Right atrium auricular region (tissue), 2 donors: ENCODE data around the gene WFDC10A. TPM values are rescaled to one million over a fixed set of nuclear protein-coding genes. Genes with fewer than 3 reads are reported as not detected.

Source experiments
- DNase-seq: peaks from one replicate; pipeline ENCODE4 v3.0.0-alpha.2; 2019; ENCODE audit warnings: low spot score
- H3K27ac ChIP-seq, 2 donors: fragments of 200-600 bp; sonication (generic); 1 replicate in 1 of 2; 2 replicates in 1 of 2; pipeline ENCODE4 v1.5.1; 2016 to 2019
- H3K27me3 ChIP-seq, 2 donors: fragments of 200-600 bp; sonication (generic); one replicate each; pipeline versions ENCODE4 v1.5.1 to v1.6.0; 2017 to 2019
- H3K36me3 ChIP-seq: fragments of 200-600 bp; sonication (generic); one replicate; pipeline ENCODE4 v1.5.1; 2016
- H3K4me1 ChIP-seq, 2 donors: fragments of 200-600 bp; sonication (generic); one replicate each; pipeline versions ENCODE4 v1.5.1 to v1.6.0; 2017 to 2019
- H3K4me3 ChIP-seq, 2 donors: fragments of 200-600 bp; sonication (generic); 1 replicate in 1 of 2; 2 replicates in 1 of 2; pipeline ENCODE4 v1.5.1; 2017 to 2019; ENCODE audit warnings: mild to moderate bottlenecking in 1 of 2, moderate library complexity in 1 of 2
- H3K9me3 ChIP-seq, 2 donors: fragments of 200-600 bp; sonication (generic); one replicate each; pipeline ENCODE4 v1.5.1; 2019
- total RNA-seq, 2 donors: library from RNA; depleted of rRNA; stranded (reverse); fragments of >200 nt; gene quantifications; one replicate each; pipeline ENCODE4 v1.1.0, GENCODE V29; 2016
- TF ChIP-seq, protein P1 (sequence below), 2 donors: fragments of 200-600 bp; sonication (generic); IDR thresholded peaks; one replicate each; pipeline ENCODE4 v1.5.1; 2019; ENCODE audit warnings: antibody characterized with exemption in 2 of 2

The WFDC10A gene
- total RNA-seq, 2 donors from 2014 or later: not detected

DNA sequence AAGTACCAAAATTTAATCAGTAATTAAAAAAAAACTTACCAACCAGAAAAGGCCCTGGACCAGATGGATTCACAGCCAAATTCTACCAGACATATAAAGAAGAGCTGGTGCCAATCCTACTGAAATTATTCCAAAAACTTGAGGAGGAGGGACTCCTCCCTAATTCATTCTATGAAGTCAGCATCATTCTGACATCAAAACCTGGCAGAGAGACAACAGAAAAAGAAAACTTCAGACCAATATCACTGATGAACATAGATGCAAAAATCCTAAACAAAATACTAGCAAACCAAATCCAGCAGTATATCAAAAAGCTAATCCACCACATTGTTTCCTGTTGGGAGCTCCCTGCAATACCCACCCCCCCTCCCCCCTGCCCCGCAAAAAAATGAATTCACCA lies 40.6 kb downstream of the WFDC10A start, which contains the start of gene WFDC11:
WFDC11 (minus strand) TSS at position 101 of the 400 bp plus-strand sequence. CDS start 19,639 bp downstream, outside the sequence.
- Histone ChIP-seq H3K27ac (no peak within 1 kb of the TSS), H3K27me3 (no peaks in the 10 kb centered on the region), H3K4me1 (no peaks in the 10 kb centered on the region), H3K9me3 (peaks cover 0 to 13% of the 10 kb centered on the region in 2 donors), H3K4me3 (no peak within 1 kb of the TSS), H3K36me3 (no peaks in the 10 kb centered on the region)
- TF ChIP-seq, protein P1, sequence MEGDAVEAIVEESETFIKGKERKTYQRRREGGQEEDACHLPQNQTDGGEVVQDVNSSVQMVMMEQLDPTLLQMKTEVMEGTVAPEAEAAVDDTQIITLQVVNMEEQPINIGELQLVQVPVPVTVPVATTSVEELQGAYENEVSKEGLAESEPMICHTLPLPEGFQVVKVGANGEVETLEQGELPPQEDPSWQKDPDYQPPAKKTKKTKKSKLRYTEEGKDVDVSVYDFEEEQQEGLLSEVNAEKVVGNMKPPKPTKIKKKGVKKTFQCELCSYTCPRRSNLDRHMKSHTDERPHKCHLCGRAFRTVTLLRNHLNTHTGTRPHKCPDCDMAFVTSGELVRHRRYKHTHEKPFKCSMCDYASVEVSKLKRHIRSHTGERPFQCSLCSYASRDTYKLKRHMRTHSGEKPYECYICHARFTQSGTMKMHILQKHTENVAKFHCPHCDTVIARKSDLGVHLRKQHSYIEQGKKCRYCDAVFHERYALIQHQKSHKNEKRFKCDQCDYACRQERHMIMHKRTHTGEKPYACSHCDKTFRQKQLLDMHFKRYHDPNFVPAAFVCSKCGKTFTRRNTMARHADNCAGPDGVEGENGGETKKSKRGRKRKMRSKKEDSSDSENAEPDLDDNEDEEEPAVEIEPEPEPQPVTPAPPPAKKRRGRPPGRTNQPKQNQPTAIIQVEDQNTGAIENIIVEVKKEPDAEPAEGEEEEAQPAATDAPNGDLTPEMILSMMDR (IDR thresholded peaks at IDR 0.05): no peak
- DNase-seq: no peak

DNA sequence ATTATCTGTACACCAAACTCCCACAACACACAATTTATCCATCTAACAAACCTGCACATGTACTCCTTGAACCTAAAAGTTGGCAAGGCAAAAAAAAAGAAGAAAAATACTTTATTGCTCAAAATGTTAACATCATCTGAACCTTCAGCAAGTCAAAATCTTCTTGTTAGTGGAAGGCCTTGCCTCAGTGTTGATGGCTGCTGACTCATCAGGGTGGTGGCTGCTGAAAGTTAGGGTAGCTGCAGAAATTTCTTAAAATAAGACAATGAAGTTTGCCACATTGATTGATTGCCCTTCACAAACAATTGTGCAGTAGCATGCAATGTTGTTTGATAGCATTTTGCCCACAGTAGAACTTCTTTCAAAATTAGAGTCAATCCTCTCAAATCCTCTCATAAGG lies 43.2 kb downstream of the WFDC10A start:
- H3K4me1 ChIP-seq: no peaks in the 10 kb centered on the region
- TF ChIP-seq, protein P1 (IDR thresholded peaks at IDR 0.05): no peak
- H3K4me3 ChIP-seq: no peak overlapping the region
- no peaks in the 10 kb centered on the region for H3K36me3 ChIP-seq
- no peaks in the 10 kb centered on the region for H3K27me3 ChIP-seq
- H3K27ac ChIP-seq: no peak overlapping the region
- H3K9me3 ChIP-seq: peaks cover 0 to 18% of the 10 kb centered on the region in 2 donors
- no peak for DNase-seq

GRCh38 chr20:45679650-45680049 lies 50.1 kb downstream of the WFDC10A start:
- H3K9me3 ChIP-seq: peaks cover 9 to 37% of the 10 kb centered on the region in 2 donors
- TF ChIP-seq, protein P1 (IDR thresholded peaks at IDR 0.05): no peak
- no peak for DNase-seq
- no peaks in the 10 kb centered on the region for H3K27me3 ChIP-seq
- no peak overlapping the region for H3K4me3 ChIP-seq
- H3K4me1 ChIP-seq: no peaks in the 10 kb centered on the region
- H3K27ac ChIP-seq: no peak overlapping the region
- H3K36me3 ChIP-seq: no peaks in the 10 kb centered on the region

Other genes starting within 250 kb of the WFDC10A start
- gene DBNDD2, start 221.4 kb upstream of the WFDC10A start, total RNA-seq: 100 to 1,000 TPM; 139 to 159 TPM
- 100 to 1,000 TPM; 140 to 168 TPM for gene PIGT, start 213.6 kb upstream of the WFDC10A start, total RNA-seq
- 10 to 100 TPM in 1 of 2 donors, not detected in 1; 12.4 TPM for gene WFDC2, start 160.0 kb upstream of the WFDC10A start, total RNA-seq
- gene SPINT3, start 114.1 kb upstream of the WFDC10A start, total RNA-seq: not detected
- gene WFDC6, start 90.3 kb upstream of the WFDC10A start, total RNA-seq: not detected
- not detected for gene EPPIN, start 82.3 kb upstream of the WFDC10A start, total RNA-seq
- not detected for gene WFDC8, start 50.5 kb upstream of the WFDC10A start, total RNA-seq
- gene WFDC9, start 1.5 kb downstream of the WFDC10A start, total RNA-seq: not detected
- gene WFDC11, start 40.5 kb downstream of the WFDC10A start, total RNA-seq: not detected
- not detected for gene WFDC13, start 72.3 kb downstream of the WFDC10A start, total RNA-seq
- gene WFDC10B, start 75.3 kb downstream of the WFDC10A start, total RNA-seq: not detected
- gene SPINT4, start 92.6 kb downstream of the WFDC10A start, total RNA-seq: not detected
- under 1 TPM in 1 of 2 donors, not detected in 1; 0.75 TPM for gene WFDC3, start 162.1 kb downstream of the WFDC10A start, total RNA-seq
- 10 to 100 TPM; 13.2 to 21.6 TPM for gene DNTTIP1, start 162.2 kb downstream of the WFDC10A start, total RNA-seq
- gene UBE2C, start 182.9 kb downstream of the WFDC10A start, total RNA-seq: 1 to 10 TPM; 1.4 to 4.9 TPM
- gene TNNC2, start 197.6 kb downstream of the WFDC10A start, total RNA-seq: under 1 TPM in 1 of 2 donors, not detected in 1; 0.51 TPM
- gene SNX21, start 204.1 kb downstream of the WFDC10A start, total RNA-seq: 10 to 100 TPM; 43.5 to 54.7 TPM
- 10 to 100 TPM; 39.9 to 40.9 TPM for gene ACOT8, start 227.7 kb downstream of the WFDC10A start, total RNA-seq
- gene ZSWIM3, start 227.9 kb downstream of the WFDC10A start, total RNA-seq: 1 to 10 TPM; 2.4 to 3.7 TPM